NCI-H460 (cell line): ENCODE measurements around the gene LGALS1. TPM values are rescaled to one million over a fixed set of nuclear protein-coding genes. Genes with fewer than 3 reads are reported as not detected.
"Not testable (repeated sequence)": the region's sequence is repeated elsewhere in the genome, so short reads cannot be mapped to it uniquely, and the experiment has no call there.

Experiments used
- DNase-seq: peaks from one replicate; pipeline ENCODE4 v3.0.0-alpha.2; 2016; ENCODE audit warnings: low read depth; ENCODE audit errors: extremely low read depth
- total RNA-seq: library from RNA; depleted of rRNA; stranded (reverse); fragments of >200 nt; shearing (Covaris generic); gene quantifications from 2 replicates; pipeline ENCODE4 v1.2.3, GENCODE V29; 2014

LGALS1 gene
- total RNA-seq, 1 experiment from 2014 or later = 742 TPM

GRCh38 chr22:37638391-37639069 is 36.9 kb upstream of the LGALS1 start:
- DNase-seq = no peak

DNA sequence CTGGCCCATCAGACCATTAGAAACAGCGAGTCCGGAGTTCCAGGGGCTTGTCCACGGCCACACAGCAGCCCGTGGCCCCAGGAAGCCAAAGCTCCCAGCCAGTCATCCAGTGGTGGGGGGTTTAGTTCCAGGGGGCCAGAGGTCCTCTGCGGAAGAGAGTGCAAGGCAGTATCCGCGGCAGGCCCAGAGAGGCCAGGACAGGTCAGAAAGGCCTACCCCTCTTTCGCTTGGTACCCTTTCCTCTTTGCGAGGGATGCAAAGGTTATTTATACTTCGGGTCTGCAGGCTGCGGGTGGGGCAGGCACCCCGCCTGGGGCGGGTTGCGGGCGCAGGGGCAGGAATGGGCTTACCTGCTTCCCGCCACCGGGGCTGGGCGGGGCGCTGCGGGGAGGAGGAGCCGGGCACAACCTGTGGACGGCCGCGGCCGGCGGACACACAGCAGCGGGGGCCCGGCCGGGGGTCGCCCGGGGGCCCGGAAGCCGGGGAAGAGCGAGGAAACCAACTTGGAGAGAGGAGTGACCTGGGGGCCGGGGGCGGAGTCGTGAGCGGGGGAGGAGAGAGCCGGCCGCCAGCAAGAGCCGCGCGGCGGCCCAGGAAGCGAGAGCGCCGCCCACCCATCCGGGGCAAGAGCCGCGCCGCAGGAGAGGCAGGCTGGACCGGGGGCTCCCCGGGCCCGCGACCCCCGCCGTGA is 36.2 kb upstream of the LGALS1 start, which contains the start of gene SH3BP1:
Gene SH3BP1 (plus strand): TSS at position 600 of the 691 bp plus-strand sequence. CDS start 119 bp downstream, outside the sequence.
- DNase-seq = no peak

GRCh38 chr22:37639771-37640590 is 35.5 kb upstream of the LGALS1 start:
- DNase-seq = no peak

DNA sequence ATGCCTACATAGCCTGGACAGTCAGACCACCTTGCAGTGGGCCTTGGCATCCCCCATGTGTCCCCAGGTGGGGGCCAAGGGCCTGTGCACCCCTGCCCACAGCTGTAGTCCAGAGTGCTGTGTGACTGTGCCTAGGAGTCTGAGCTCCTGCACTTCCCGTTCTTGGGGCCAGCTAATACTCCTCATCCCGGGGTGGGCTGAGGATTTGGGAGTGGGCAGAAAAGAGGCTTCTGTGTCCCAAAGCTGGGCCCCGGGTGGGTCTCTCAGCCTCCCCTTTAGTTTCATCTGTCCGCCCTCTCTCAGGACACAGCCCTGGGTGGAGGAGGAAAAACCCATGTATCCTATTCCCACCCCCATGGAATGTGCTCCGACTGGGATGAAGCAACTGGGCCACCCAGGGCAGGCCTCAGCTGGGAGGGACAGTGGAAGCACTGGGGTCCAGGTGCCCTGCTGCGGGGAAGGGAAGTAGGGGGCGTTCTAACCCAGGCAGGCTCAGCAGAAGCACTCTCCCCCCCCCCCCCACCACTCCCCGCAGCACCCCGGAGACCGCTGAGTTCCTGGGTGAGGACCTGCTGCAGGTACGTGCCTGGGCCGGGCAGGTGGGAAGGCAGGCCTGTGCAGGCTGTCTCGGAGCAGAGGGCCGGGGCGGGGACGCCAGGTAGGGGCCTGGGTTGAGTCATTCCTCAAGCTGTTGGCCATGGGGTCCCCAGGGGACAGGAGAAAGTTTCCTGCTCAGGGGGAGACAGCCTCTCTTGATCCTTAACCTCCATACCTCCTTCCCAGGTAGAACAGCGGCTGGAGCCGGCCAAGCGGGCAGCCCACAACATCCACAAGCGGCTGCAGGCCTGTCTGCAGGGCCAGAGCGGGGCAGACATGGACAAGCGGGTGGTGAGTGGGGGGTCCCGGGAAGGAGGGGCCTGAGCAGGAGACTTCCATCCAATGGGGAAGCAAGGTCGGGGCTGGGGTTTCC is 34.6 kb upstream of the LGALS1 start:
- no peak for DNase-seq

- DNase-seq = no peak
Observed at GRCh38 chr22:37641561-37641949, 33.9 kb upstream of the LGALS1 start.

DNA sequence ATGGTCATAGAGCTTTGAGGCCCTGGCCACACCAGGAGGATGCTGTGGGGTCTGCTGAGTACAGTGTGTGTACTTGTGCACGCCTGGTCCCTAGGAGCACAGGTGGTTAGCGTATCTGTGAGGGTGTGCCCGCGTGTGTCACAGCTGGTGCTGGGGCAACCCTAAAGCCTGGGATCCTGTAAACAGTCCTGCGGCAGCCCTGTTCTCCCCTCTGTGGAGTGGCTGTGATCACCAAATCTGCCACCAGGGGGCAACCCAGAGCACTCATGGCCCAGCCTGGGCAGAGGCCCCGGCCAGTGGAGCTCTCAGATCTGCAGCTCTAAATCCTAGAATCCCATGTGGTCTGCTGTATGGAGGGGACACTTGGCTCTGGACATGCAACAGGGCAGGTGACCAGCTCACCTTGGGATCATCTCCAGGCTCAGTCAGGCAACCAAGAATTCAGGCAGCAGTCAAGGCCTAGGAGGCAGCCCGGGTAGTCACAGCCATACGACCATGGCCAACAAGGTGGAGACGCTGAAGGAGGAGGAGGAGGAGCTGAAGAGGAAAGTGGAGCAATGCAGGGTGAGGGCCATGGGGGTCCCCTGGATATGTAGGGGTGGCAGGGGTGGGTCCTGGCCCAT is 32.1 kb upstream of the LGALS1 start:
- DNase-seq = peak; percentile 59

DNA sequence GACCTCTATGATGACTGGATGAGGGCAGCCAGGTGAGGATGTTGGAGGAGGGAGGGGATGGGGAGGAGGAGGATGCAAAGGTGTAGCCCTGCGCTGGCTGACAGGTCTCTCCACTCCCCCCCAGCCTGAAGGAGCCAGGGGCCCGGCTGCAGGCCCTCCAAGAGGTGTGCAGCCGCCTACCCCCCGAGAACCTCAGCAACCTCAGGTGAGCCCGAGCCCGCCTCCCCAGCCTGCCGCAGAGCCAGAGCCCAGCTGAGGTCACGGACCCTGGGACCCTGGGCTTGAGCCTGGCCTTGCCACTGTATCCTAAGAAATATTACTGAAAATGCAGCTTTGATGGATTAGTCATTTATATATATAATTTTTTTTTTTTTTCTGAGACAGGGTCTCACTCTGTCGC is 28.1 kb upstream of the LGALS1 start:
- no peak for DNase-seq

DNA sequence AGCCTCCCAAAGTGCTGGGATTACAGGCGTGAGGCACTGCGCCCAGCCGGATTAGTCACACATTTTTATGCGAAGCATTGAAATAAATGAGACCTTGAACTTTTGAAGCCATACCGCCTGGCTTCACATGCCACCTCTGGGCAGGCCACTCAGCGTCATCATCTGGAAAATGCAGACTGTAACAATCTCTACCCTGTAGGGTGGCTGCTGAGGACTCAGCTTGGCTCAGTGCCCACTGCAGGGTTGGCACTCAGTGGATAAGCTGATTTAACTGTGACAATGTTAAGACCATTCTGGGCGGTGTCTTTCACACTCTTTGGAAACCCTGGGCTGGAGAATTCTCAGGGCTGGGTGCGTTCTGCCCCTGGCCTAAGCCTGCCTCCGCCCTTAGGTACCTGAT is 27.5 kb upstream of the LGALS1 start:
- DNase-seq = no peak

DNA sequence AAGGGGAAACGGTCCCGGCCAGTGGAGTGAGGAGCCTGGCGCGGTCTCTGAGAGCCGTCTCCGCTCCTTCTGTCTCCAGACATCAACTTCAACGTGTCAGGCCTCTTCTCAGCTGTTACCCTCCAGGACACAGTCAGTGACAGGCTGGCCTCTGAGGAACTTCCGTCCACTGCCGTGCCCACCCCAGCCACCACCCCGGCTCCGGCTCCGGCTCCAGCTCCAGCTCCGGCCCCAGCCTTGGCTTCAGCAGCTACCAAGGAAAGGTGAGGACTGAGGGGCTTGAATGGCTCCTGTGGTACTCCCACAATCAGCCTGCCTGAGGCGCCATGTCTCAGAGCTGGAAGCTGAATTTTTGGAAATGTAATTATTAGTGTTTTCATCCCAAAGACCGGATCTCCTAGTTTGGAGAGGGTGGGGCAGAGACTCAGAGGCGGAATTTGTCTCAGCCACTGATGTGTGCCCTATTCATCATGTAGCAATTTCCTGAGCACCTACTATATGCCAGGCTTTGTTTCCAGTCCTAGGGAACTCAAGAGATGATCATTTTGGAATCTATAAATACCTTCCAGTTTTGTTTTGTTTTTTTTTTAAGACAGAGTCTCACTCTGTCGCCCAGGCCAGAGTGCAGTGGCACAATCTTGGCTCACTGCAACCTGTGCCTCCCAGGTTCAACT is 24.8 kb upstream of the LGALS1 start:
- no peak for DNase-seq

GRCh38 chr22:37654563-37655251 is 20.7 kb upstream of the LGALS1 start:
- no peak for DNase-seq

DNA sequence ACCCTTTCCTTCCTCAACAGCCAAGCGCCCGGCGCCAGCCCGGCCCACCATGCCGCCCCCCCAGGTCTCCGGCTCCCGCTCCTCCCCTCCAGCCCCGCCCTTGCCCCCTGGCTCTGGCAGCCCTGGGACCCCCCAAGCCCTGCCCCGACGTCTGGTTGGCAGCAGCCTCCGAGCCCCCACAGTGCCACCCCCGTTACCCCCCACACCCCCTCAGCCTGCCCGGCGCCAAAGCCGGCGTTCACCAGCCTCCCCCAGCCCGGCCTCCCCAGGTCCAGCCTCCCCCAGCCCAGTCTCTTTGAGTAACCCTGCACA is 20.2 kb upstream of the LGALS1 start:
- DNase-seq = no peak

DNA sequence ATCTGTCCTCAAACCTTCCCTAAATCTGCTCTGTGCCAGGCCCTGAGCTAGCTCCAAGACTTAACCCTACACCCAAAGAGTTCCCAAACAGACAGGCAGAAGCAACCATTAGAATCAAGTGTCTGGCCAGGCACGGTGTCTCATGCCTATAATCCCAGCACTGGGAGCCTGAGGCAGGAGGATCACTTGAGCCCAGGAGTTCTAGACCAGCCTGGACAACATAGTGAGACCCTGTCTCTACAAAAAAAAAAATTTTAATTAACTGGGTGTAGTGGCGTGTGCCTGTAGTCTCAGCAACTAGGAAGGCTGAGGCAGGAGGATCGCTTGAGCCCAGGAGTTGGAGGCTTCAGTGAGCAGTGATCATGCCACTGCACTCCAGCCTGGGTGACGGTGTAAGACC is 18.9 kb upstream of the LGALS1 start:
- not testable (repeated sequence) for DNase-seq

- no peak for DNase-seq
Observed at GRCh38 chr22:37657590-37658132, 17.8 kb upstream of the LGALS1 start.

GRCh38 chr22:37658133-37659065 is 17.0 kb upstream of the LGALS1 start, which contains the start of gene PDXP:
PDXP (plus strand) TSS chr22:37658723; CDS start chr22:37658783, 60 bp downstream.
- DNase-seq = peak; percentile 98

DNA sequence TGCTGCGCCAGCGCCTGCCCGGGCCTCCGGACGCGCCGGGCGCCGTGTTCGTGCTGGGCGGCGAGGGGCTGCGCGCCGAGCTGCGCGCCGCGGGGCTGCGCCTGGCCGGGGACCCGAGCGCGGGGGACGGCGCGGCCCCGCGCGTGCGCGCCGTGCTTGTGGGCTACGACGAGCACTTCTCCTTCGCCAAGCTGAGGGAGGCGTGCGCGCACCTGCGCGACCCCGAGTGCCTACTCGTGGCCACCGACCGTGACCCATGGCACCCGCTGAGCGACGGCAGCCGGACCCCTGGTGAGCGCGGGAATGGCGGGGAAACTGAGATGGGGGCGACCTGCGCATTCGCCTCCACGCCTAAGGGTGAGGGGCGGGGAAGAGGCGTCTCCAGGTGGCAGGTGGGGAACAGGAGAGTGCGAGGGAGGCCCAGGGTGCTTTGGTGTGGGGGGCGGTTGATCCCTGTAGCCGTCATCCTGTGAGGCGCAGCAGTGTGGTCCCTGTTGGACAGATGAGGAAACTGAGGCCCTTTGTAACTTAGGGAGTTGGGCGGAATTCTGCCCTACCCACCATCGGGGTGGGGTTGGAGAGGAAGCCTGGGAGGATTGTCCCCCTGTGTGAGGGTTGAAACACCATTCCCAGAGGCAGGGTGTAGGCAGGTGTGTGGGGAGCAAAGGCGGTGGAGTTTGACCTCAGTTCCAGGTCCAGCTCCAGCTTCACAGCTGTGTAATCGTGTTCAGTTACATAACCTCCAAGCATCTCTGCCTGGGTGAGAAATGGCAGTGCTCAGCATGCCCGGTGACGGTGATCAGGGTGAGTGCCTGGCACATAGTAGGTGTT is 16.2 kb upstream of the LGALS1 start:
- no peak for DNase-seq

DNA sequence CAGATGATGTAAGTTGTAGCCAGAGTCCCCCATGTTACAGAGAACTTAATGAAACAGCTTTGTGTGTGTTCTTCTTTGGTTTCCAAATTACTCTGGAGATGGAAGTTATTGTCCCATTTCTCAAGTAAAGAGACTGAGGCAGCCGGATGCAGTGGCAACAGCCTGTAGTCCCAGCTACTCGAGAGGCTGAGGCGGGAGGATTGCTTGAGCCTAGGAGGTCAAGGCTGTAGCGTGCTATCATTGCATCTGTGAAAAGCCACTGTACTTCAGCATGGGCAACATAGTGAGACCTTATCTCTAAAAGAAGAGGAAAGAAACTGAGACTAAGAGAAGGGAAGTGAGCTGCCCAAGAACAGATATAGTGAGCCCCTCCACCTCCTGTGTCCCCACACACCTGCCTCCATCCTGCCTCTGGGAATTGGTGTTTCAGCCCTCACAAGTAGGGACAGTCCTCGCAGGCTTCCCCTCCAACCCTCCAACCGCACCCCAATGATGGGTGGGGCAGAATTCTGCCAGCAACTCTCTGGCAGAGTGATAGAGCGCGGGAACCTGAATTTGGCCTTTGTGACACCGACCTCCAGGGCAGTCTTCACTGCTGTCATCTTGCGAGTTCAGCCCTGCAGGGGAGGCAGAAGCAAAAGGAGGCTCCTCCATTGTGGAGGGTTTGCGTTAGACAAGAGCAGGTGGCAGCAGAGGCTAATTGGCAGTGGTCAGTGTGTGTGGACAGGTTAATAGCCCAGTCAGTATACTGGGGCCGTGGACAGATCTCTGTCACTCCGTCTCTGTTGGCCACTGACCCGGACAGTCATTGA is 15.3 kb upstream of the LGALS1 start:
- DNase-seq = no peak
